Measurements from ENCODE around the gene UBE2L3. TPM values are rescaled to one million over a fixed set of nuclear protein-coding genes. Genes with fewer than 3 reads are reported as not detected.

UBE2L3 gene
- total and polyA plus RNA-seq, 2 of the 13 experiments (the other 11 are each of a cell fraction or from before 2014, with no cell fraction given), result 30.2 to 58.1 TPM

DNA sequence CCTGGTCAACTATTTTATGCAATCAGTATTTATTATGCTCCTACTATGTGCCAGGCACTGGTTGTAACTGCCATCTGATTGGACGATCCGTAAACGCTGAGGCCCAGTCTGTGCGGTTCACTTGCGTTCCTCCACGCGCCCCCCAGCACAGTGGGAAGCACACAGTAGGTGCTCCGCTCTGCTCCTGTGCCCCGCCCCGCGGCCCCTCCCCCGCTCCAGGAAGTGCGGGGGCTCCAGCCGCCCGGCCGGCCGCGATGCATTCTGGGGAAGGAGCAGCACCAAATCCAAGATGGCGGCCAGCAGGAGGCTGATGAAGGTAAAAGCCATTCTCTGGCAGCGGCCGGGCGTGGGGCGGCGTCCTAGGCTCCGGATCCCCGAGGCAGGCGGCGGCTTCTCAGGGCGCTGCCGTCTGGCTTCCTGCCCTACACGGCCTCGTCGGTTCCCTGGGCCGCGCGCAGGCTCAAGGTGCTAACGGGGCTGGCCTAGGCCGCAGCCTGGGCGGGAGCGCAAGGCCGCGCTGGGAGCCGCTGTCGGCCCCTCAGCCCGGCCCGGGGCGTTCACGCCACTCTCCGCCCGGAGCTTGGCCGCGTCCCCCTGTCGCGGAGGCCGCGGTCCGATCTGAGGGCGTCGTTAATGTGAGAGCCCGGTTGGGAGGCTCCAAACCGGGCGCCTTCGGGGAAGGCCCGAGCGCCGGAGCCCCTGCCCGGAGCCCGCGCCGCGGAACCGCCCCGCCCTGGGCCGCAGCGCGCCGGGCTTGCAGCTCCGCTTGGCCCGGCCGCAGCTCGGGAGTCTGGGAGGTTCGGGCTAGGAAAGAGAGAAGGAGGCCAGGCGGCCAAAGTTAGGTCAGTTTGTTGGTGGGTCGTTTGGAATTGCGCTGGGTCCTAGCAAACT is at the start of gene UBE2L3 (continued):
- TF ChIP-seq, protein P1, sequence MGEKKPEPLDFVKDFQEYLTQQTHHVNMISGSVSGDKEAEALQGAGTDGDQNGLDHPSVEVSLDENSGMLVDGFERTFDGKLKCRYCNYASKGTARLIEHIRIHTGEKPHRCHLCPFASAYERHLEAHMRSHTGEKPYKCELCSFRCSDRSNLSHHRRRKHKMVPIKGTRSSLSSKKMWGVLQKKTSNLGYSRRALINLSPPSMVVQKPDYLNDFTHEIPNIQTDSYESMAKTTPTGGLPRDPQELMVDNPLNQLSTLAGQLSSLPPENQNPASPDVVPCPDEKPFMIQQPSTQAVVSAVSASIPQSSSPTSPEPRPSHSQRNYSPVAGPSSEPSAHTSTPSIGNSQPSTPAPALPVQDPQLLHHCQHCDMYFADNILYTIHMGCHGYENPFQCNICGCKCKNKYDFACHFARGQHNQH (CRISPR knock-in tag; IDR thresholded peaks at IDR 0.05), result peak; percentile 43
- TF ChIP-seq ZNF850 (CRISPR knock-in tag; conservative IDR thresholded peaks at IDR 0.05) (no peak), ZMYM3 (CRISPR knock-in tag; IDR thresholded peaks at IDR 0.05) (peak; percentile 94), SMARCE1 (IDR thresholded peaks at IDR 0.05; ENCODE audit: borderline replicate concordance) (no peak), KDM2A (CRISPR knock-in tag; IDR thresholded peaks at IDR 0.05; ENCODE audit: borderline replicate concordance, low read depth) (peak; percentile 81; the same call in 1 of the 2 replicates), SIN3A (IDR thresholded peaks at IDR 0.05; ENCODE audit: borderline replicate concordance, low read depth, low read length) (peak; percentile 40; the same call in 1 of the 2 replicates), NFE2L2 (IDR thresholded peaks at IDR 0.05; ENCODE audit: low read length) (no peak), ZNF333 (CRISPR knock-in tag; IDR thresholded peaks at IDR 0.05; ENCODE audit: borderline replicate concordance) (peak; percentile 23; the same call in 1 of the 2 replicates), ZFY (CRISPR knock-in tag; IDR thresholded peaks at IDR 0.05) (peak; percentile 100)
- TF ChIP-seq, protein P2, sequence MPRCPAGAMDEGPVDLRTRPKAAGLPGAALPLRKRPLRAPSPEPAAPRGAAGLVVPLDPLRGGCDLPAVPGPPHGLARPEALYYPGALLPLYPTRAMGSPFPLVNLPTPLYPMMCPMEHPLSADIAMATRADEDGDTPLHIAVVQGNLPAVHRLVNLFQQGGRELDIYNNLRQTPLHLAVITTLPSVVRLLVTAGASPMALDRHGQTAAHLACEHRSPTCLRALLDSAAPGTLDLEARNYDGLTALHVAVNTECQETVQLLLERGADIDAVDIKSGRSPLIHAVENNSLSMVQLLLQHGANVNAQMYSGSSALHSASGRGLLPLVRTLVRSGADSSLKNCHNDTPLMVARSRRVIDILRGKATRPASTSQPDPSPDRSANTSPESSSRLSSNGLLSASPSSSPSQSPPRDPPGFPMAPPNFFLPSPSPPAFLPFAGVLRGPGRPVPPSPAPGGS (CRISPR knock-in tag; IDR thresholded peaks at IDR 0.05), result peak; percentile 94
- TF ChIP-seq, protein P3, sequence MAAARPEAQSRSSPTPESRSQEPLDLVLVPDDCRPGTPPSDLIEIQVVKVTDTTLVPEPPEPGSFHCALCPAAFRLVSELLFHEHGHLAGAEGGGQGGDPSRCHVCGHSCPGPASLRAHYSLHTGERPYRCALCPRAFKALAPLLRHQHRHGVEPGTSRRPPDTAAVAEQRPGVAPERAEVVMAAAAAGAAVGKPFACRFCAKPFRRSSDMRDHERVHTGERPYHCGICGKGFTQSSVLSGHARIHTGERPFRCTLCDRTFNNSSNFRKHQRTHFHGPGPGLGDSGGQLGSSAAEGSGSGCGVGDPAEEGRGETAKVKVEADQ (CRISPR knock-in tag; IDR thresholded peaks at IDR 0.05; ENCODE audit: borderline replicate concordance), result peak; percentile 89
- TF ChIP-seq, protein P4, sequence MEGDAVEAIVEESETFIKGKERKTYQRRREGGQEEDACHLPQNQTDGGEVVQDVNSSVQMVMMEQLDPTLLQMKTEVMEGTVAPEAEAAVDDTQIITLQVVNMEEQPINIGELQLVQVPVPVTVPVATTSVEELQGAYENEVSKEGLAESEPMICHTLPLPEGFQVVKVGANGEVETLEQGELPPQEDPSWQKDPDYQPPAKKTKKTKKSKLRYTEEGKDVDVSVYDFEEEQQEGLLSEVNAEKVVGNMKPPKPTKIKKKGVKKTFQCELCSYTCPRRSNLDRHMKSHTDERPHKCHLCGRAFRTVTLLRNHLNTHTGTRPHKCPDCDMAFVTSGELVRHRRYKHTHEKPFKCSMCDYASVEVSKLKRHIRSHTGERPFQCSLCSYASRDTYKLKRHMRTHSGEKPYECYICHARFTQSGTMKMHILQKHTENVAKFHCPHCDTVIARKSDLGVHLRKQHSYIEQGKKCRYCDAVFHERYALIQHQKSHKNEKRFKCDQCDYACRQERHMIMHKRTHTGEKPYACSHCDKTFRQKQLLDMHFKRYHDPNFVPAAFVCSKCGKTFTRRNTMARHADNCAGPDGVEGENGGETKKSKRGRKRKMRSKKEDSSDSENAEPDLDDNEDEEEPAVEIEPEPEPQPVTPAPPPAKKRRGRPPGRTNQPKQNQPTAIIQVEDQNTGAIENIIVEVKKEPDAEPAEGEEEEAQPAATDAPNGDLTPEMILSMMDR (CRISPR knock-in tag; IDR thresholded peaks at IDR 0.05), result 0 out of 2 replicates have a peak, but pooled peaks have one; percentile 5
- TF ChIP-seq, protein P5, sequence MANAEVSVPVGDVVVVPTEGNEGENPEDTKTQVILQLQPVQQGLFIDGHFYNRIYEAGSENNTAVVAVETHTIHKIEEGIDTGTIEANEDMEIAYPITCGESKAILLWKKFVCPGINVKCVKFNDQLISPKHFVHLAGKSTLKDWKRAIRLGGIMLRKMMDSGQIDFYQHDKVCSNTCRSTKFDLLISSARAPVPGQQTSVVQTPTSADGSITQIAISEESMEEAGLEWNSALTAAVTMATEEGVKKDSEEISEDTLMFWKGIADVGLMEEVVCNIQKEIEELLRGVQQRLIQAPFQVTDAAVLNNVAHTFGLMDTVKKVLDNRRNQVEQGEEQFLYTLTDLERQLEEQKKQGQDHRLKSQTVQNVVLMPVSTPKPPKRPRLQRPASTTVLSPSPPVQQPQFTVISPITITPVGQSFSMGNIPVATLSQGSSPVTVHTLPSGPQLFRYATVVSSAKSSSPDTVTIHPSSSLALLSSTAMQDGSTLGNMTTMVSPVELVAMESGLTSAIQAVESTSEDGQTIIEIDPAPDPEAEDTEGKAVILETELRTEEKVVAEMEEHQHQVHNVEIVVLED (CRISPR knock-in tag; IDR thresholded peaks at IDR 0.05; ENCODE audit: borderline replicate concordance), result peak; percentile 33; the same call in 1 of the 2 replicates
- TF ChIP-seq, protein P6, sequence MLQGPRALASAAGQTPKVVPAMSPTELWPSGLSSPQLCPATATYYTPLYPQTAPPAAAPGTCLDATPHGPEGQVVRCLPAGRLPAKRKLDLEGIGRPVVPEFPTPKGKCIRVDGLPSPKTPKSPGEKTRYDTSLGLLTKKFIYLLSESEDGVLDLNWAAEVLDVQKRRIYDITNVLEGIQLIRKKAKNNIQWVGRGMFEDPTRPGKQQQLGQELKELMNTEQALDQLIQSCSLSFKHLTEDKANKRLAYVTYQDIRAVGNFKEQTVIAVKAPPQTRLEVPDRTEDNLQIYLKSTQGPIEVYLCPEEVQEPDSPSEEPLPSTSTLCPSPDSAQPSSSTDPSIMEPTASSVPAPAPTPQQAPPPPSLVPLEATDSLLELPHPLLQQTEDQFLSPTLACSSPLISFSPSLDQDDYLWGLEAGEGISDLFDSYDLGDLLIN (CRISPR knock-in tag; IDR thresholded peaks at IDR 0.05; ENCODE audit: borderline replicate concordance), result 0 out of 2 replicates have a peak, but pooled peaks have one; percentile 43
- TF ChIP-seq, protein P7, sequence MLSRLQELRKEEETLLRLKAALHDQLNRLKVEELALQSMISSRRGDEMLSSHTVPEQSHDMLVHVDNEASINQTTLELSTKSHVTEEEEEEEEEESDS (CRISPR knock-in tag; IDR thresholded peaks at IDR 0.05; ENCODE audit: borderline replicate concordance), result 0 out of 2 replicates have a peak, but pooled peaks have one; percentile 34
- TF ChIP-seq, protein P8, sequence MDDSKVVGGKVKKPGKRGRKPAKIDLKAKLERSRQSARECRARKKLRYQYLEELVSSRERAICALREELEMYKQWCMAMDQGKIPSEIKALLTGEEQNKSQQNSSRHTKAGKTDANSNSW (CRISPR knock-in tag; IDR thresholded peaks at IDR 0.05; ENCODE audit: borderline replicate concordance), result peak; percentile 61; the same call in 1 of the 2 replicates
- TF ChIP-seq, protein P9, sequence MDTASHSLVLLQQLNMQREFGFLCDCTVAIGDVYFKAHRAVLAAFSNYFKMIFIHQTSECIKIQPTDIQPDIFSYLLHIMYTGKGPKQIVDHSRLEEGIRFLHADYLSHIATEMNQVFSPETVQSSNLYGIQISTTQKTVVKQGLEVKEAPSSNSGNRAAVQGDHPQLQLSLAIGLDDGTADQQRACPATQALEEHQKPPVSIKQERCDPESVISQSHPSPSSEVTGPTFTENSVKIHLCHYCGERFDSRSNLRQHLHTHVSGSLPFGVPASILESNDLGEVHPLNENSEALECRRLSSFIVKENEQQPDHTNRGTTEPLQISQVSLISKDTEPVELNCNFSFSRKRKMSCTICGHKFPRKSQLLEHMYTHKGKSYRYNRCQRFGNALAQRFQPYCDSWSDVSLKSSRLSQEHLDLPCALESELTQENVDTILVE (CRISPR knock-in tag; IDR thresholded peaks at IDR 0.05), result 0 out of 2 replicates have a peak, but pooled peaks have one; percentile 44
